SK-N-MC (cell line): Measurements from ENCODE around the gene ZNF813.

Experiments
- EZH2 ChIP-seq: fragments of 200-600 bp; sonication (generic); IDR thresholded peaks from one replicate; pipeline ENCODE4 v1.6.1; 2017; ENCODE audit warnings: antibody characterized with exemption
- POLR2AphosphoS5 ChIP-seq: IDR thresholded peaks from 2 replicates; pipeline ENCODE4 v1.6.1; 2012; ENCODE audit warnings: mild to moderate bottlenecking, low read depth, low read length, borderline replicate concordance

GRCh38 chr19:53518716-53519115 is 51.2 kb downstream of the ZNF813 start:
- TF ChIP-seq EZH2 (no peak), POLR2AphosphoS5 (no peak)
